Measurements from ENCODE around the gene SCAP. TPM values are rescaled to one million over a fixed set of nuclear protein-coding genes. Genes with fewer than 3 reads are reported as not detected.

The SCAP gene
- total and polyA plus RNA-seq, 2 experiments from 2014 or later, result 87.6 to 140 TPM

DNA sequence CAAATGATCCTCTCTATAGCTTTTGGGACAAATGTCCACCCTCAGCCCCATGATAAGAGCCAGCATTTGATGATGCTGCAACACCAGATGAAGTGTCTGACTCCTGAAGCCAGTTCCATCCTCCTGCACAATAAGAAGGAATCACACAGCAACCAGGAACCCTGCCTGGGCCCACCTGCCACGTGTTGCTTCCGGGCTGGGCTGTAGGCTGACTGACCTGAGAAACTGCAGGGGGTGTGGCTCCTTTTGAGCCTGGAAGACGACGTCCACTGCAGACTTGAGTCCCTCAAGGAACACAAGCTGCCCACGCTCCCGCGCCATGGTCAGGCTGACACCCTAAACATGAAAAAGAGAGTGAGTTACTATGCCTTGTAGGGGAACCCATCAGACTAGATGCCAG lies 28.4 kb upstream of the SCAP start:
- Histone ChIP-seq H3K27ac (no peak overlapping the region), H3K27me3 (no peaks in the 10 kb centered on the region), H3K36me3 (peaks cover 34% of the 10 kb centered on the region), H3K9me3 (ENCODE audit: low read depth) (no peaks in the 10 kb centered on the region), H3K4me1 (ENCODE audit: low read depth) (no peaks in the 10 kb centered on the region), H3K4me3 (no peak overlapping the region)
- no peak for DNase-seq (ENCODE audit: low read depth in 1 of 2, low spot score in 1 of 2)
- TF ChIP-seq, protein P1, sequence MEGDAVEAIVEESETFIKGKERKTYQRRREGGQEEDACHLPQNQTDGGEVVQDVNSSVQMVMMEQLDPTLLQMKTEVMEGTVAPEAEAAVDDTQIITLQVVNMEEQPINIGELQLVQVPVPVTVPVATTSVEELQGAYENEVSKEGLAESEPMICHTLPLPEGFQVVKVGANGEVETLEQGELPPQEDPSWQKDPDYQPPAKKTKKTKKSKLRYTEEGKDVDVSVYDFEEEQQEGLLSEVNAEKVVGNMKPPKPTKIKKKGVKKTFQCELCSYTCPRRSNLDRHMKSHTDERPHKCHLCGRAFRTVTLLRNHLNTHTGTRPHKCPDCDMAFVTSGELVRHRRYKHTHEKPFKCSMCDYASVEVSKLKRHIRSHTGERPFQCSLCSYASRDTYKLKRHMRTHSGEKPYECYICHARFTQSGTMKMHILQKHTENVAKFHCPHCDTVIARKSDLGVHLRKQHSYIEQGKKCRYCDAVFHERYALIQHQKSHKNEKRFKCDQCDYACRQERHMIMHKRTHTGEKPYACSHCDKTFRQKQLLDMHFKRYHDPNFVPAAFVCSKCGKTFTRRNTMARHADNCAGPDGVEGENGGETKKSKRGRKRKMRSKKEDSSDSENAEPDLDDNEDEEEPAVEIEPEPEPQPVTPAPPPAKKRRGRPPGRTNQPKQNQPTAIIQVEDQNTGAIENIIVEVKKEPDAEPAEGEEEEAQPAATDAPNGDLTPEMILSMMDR (IDR thresholded peaks at IDR 0.05; ENCODE audit: low read depth, low read length), result no peak

DNA sequence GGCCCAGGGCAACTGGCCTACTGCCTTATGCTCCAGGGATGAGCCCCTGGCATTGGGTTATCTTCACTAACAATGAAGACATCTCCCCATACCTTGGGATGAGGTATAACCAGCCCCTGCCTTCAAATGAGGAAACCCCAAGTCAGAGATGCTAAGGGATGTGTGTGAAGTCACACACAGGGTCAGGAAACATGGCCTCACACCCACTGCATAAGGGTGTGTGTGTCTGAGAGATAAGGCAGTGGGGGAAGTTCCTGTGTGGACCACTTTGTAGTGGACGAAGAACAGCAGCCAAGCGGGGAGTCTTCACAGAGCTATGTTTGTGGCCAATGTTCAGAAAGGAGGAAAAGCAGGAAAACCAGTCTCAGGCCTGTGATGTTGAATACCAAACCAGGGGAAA lies 27.3 kb upstream of the SCAP start:
- H3K4me1 ChIP-seq (ENCODE audit: low read depth), result no peaks in the 10 kb centered on the region
- no peaks in the 10 kb centered on the region for H3K9me3 ChIP-seq (ENCODE audit: low read depth)
- no peak overlapping the region for H3K4me3 ChIP-seq
- H3K27ac ChIP-seq, result no peak overlapping the region
- DNase-seq (ENCODE audit: low read depth in 1 of 2, low spot score in 1 of 2), result no peak
- H3K27me3 ChIP-seq, result no peaks in the 10 kb centered on the region
- TF ChIP-seq, protein P1 (IDR thresholded peaks at IDR 0.05; ENCODE audit: low read depth, low read length), result no peak
- peaks cover 38% of the 10 kb centered on the region for H3K36me3 ChIP-seq

DNA sequence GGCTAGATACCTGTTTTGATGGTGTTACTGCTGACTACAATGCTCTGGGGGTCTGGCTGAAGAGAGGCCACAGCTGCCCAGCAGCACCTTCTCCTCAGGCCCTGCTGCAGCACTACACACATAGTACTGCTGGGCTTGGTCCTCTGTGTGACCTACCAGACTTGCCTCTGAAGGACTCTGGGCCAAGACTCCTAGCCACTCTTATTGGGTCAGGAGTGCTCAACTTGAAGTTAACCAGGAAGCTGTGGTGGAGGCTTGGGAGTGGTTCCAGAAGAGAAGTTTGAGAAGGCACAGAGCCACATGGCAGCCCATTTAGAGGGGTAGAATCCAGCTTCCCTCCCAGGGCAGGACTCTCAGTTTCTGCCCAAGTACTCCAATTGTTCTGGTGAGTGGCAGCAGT lies 21.2 kb upstream of the SCAP start:
- no peak overlapping the region for H3K4me3 ChIP-seq
- H3K36me3 ChIP-seq, result peaks cover 29% of the 10 kb centered on the region
- H3K9me3 ChIP-seq (ENCODE audit: low read depth), result no peaks in the 10 kb centered on the region
- H3K27ac ChIP-seq, result no peak overlapping the region
- no peak for DNase-seq (ENCODE audit: low read depth in 1 of 2, low spot score in 1 of 2)
- no peaks in the 10 kb centered on the region for H3K27me3 ChIP-seq
- no peaks in the 10 kb centered on the region for H3K4me1 ChIP-seq (ENCODE audit: low read depth)
- TF ChIP-seq, protein P1 (IDR thresholded peaks at IDR 0.05; ENCODE audit: low read depth, low read length), result no peak

DNA sequence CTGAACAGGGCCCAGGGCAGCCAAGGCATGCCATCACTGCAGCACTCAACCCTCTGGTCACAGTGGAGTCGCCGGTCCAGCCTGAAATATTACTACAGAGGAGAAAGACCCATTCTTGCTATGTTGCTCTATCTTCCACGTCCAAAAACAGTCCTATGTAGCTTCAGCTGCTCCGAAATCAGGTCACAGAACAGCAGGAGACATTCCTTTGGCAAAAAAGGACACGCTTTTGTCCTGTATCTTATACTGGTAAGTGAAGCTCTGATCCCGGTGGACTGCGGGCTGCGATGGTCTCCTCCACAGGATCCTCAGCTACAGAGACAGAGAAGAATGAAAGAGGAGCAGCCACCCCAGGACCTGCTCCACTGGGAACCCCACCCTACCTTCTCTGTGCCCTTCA lies 20.1 kb upstream of the SCAP start:
- TF ChIP-seq, protein P1 (IDR thresholded peaks at IDR 0.05; ENCODE audit: low read depth, low read length), result no peak
- no peak overlapping the region for H3K4me3 ChIP-seq
- no peaks in the 10 kb centered on the region for H3K9me3 ChIP-seq (ENCODE audit: low read depth)
- no peak for DNase-seq (ENCODE audit: low read depth in 1 of 2, low spot score in 1 of 2)
- H3K36me3 ChIP-seq, result peaks cover 19% of the 10 kb centered on the region
- no peaks in the 10 kb centered on the region for H3K4me1 ChIP-seq (ENCODE audit: low read depth)
- H3K27ac ChIP-seq, result no peak overlapping the region
- no peaks in the 10 kb centered on the region for H3K27me3 ChIP-seq

DNA sequence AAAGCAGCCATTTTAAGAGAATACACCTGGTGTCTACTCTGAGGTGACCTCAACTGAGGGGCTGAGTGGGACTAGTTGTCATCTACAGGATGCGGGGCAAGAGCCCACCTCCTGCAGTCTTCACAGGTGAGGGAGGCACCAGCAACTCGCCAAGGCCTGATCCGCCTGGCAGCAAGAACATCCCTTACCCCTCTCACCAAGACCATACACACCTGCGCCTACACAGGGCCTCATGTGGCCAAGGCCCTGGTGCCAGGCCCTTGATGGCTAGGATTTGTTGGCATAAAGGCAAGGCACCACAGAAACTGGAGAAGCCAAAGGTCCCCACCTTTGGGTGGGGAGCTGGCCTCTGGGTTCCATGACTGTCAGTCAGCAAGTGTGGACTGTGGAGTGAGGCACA lies 19.4 kb upstream of the SCAP start:
- no peaks in the 10 kb centered on the region for H3K27me3 ChIP-seq
- H3K36me3 ChIP-seq, result peaks cover 14% of the 10 kb centered on the region
- no peaks in the 10 kb centered on the region for H3K4me1 ChIP-seq (ENCODE audit: low read depth)
- no peak overlapping the region for H3K4me3 ChIP-seq
- no peaks in the 10 kb centered on the region for H3K9me3 ChIP-seq (ENCODE audit: low read depth)
- no peak for DNase-seq (ENCODE audit: low read depth in 1 of 2, low spot score in 1 of 2)
- TF ChIP-seq, protein P1 (IDR thresholded peaks at IDR 0.05; ENCODE audit: low read depth, low read length), result no peak
- no peak overlapping the region for H3K27ac ChIP-seq

DNA sequence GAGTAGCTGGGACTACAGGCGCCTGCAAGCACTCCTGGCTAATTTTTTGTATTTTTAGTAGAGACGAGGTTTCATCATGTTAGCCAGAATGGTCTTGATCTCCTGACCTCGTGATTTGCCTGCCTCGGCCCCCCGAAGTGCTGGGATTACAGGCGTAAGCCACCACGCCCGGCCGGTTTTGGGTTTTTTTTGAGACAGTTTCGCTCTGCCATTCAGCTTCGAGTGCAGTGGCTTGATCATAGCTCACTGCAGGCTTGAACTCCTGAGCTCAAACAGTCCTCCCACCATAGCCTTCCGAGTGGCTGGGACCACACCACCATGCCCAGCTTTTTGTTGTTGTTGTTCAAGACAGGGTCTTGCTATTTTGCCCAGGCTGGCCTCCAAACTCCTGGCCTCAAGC lies 16.0 kb upstream of the SCAP start:
- Histone ChIP-seq H3K4me3 (no peak overlapping the region), H3K9me3 (ENCODE audit: low read depth) (no peaks in the 10 kb centered on the region), H3K27me3 (no peaks in the 10 kb centered on the region), H3K27ac (no peak overlapping the region), H3K4me1 (ENCODE audit: low read depth) (no peaks in the 10 kb centered on the region), H3K36me3 (peaks cover 11% of the 10 kb centered on the region)
- DNase-seq (ENCODE audit: low read depth in 1 of 2, low spot score in 1 of 2), result no peak
- TF ChIP-seq, protein P1 (IDR thresholded peaks at IDR 0.05; ENCODE audit: low read depth, low read length), result no peak

Data from cardiac muscle cell (in vitro differentiated cells and primary cell).